Naive B cell (primary cell): Measurements from ENCODE around the gene GABPA. TPM values are rescaled to one million over a fixed set of nuclear protein-coding genes. Genes with fewer than 3 reads are reported as not detected.
"Not testable (repeated sequence)": the region's sequence is repeated elsewhere in the genome, so short reads cannot be mapped to it uniquely, and the experiment has no call there.

Experiments
- ATAC-seq, 2 donors: fragments of 150-1000 bp; cut with Tn5 transposase; 2 replicates each; pipeline ENCODE4 v1.10.0; 2021; ENCODE audit warnings: low read depth in 2 of 2, mild to moderate bottlenecking in 2 of 2, moderate library complexity in 2 of 2
- DNase-seq: peaks from one replicate; pipeline ENCODE4 v3.0.0; 2022
- H3K27ac Mint-ChIP-seq, 6 donors: one replicate each; pipeline ENCODE4 v1.8.0; 2020 to 2022; ENCODE audit warnings: mild to moderate bottlenecking in 6 of 6, mixed read lengths in 6 of 6, moderate library complexity in 5 of 6, inconsistent platforms in 2 of 6
- H3K27me3 Mint-ChIP-seq, 3 donors: one replicate each; pipeline ENCODE4 v1.8.0; 2021 to 2022; ENCODE audit warnings: mixed read lengths in 3 of 3, mild to moderate bottlenecking in 1 of 3
- H3K36me3 Mint-ChIP-seq, 2 donors: one replicate each; pipeline ENCODE4 v1.8.0; 2020 to 2022; ENCODE audit warnings: mixed read lengths in 2 of 2, inconsistent platforms in 1 of 2, mild to moderate bottlenecking in 1 of 2
- H3K4me1 Mint-ChIP-seq, 3 donors: one replicate each; pipeline ENCODE4 v1.8.0; 2020 to 2022; ENCODE audit warnings: mixed read lengths in 3 of 3, inconsistent platforms in 1 of 3, mild to moderate bottlenecking in 1 of 3, moderate library complexity in 1 of 3
- H3K4me3 Mint-ChIP-seq, 8 donors: one replicate each; pipeline ENCODE4 v1.8.0; 2020 to 2022; ENCODE audit warnings: mild to moderate bottlenecking in 8 of 8, mixed read lengths in 8 of 8, moderate library complexity in 8 of 8, inconsistent platforms in 2 of 8
- H3K9me3 Mint-ChIP-seq, 7 donors: one replicate each; pipeline ENCODE4 v1.8.0; 2020 to 2022; ENCODE audit warnings: mixed read lengths in 7 of 7, mild to moderate bottlenecking in 5 of 7, inconsistent platforms in 2 of 7, moderate library complexity in 1 of 7
- polyA plus RNA-seq, 6 donors: library from polyadenylated mRNA; unstranded; fragments of 300-500 nt; fragmentation: Illumina TruSeq; gene quantifications; one replicate each; pipeline ENCODE4 v1.2.3, GENCODE V29; 2021; ENCODE audit warnings: low read depth in 6 of 6

GABPA gene
- polyA plus RNA-seq, 6 donors from 2014 or later = 16.3 to 31.3 (median 22.8) TPM

- DNase-seq (no peak), ATAC-seq (no peak)
- no peaks in the 10 kb centered on the region for H3K27me3 Mint-ChIP-seq
- H3K27ac Mint-ChIP-seq = peak overlapping the region in 2 of 6 donors; percentile 8 to 30
- H3K4me1 Mint-ChIP-seq = peaks cover 10 to 25% (median 10%) of the 10 kb centered on the region in 3 donors
- H3K4me3 Mint-ChIP-seq = no peak overlapping the region
- H3K36me3 Mint-ChIP-seq = peaks cover 32 to 38% of the 10 kb centered on the region in 2 donors
- no peaks in the 10 kb centered on the region for H3K9me3 Mint-ChIP-seq
Measured at GRCh38 chr21:25757531-25757930, 22.8 kb downstream of the GABPA start.

GRCh38 chr21:25759573-25759972 is 24.8 kb downstream of the GABPA start:
- Mint-ChIP-seq H3K4me1 (peaks cover 10 to 20% (median 10%) of the 10 kb centered on the region in 3 donors), H3K36me3 (peaks cover 27 to 36% of the 10 kb centered on the region in 2 donors), H3K27ac (peak overlapping the region in 1 of 6 donors; percentile 38), H3K4me3 (no peak overlapping the region), H3K9me3 (no peaks in the 10 kb centered on the region), H3K27me3 (no peaks in the 10 kb centered on the region)
- no peak for ATAC-seq
- DNase-seq = no peak

- no peak for DNase-seq
- H3K4me3 Mint-ChIP-seq = no peak overlapping the region
- H3K9me3 Mint-ChIP-seq = no peaks in the 10 kb centered on the region
- H3K27ac Mint-ChIP-seq = no peak overlapping the region
- ATAC-seq = no peak
- H3K4me1 Mint-ChIP-seq = peaks cover 10 to 20% (median 10%) of the 10 kb centered on the region in 3 donors
- H3K36me3 Mint-ChIP-seq = peaks cover 28 to 36% of the 10 kb centered on the region in 2 donors
- no peaks in the 10 kb centered on the region for H3K27me3 Mint-ChIP-seq
Measured at GRCh38 chr21:25760061-25760460, 25.3 kb downstream of the GABPA start.

- Mint-ChIP-seq H3K9me3 (no peaks in the 10 kb centered on the region), H3K4me3 (no peak overlapping the region), H3K27ac (no peak overlapping the region), H3K36me3 (peaks cover 31 to 34% of the 10 kb centered on the region in 2 donors), H3K4me1 (peaks cover 5 to 14% (median 9%) of the 10 kb centered on the region in 3 donors), H3K27me3 (no peaks in the 10 kb centered on the region)
- ATAC-seq = no peak
- no peak for DNase-seq
Measured at GRCh38 chr21:25760677-25761076, 25.9 kb downstream of the GABPA start.

- Mint-ChIP-seq H3K36me3 (peaks cover 19 to 27% of the 10 kb centered on the region in 2 donors), H3K4me1 (no peaks in the 10 kb centered on the region), H3K27ac (no peak overlapping the region), H3K4me3 (no peak overlapping the region), H3K9me3 (no peaks in the 10 kb centered on the region), H3K27me3 (no peaks in the 10 kb centered on the region)
- DNase-seq = no peak
- ATAC-seq = no peak
Measured at GRCh38 chr21:25764065-25764464, 29.3 kb downstream of the GABPA start.

- H3K27ac Mint-ChIP-seq = no peak overlapping the region
- H3K4me1 Mint-ChIP-seq = peaks cover 3 to 8% (median 4%) of the 10 kb centered on the region in 3 donors
- no peaks in the 10 kb centered on the region for H3K9me3 Mint-ChIP-seq
- peaks cover 18 to 28% of the 10 kb centered on the region in 2 donors for H3K36me3 Mint-ChIP-seq
- DNase-seq (no peak), ATAC-seq (no peak)
- H3K27me3 Mint-ChIP-seq = no peaks in the 10 kb centered on the region
- no peak overlapping the region for H3K4me3 Mint-ChIP-seq
Measured at GRCh38 chr21:25767921-25768320, 33.1 kb downstream of the GABPA start.

- no peaks in the 10 kb centered on the region for H3K9me3 Mint-ChIP-seq
- peaks cover 4 to 17% (median 6%) of the 10 kb centered on the region in 3 donors for H3K4me1 Mint-ChIP-seq
- H3K27ac Mint-ChIP-seq = peak overlapping the region; percentile 57 to 88 (median 72)
- ATAC-seq = peak in 1 of 2 donors; percentile 23
- H3K27me3 Mint-ChIP-seq = no peaks in the 10 kb centered on the region
- H3K4me3 Mint-ChIP-seq = peak overlapping the region in 5 of 8 donors; percentile 7 to 77 (median 33)
- peaks cover 0 to 9% of the 10 kb centered on the region in 2 donors for H3K36me3 Mint-ChIP-seq
- no peak for DNase-seq
Measured at GRCh38 chr21:25772686-25773085, 37.9 kb downstream of the GABPA start.

- no peaks in the 10 kb centered on the region for H3K27me3 Mint-ChIP-seq
- peaks cover 0 to 2% (median 0%) of the 10 kb centered on the region in 7 donors for H3K9me3 Mint-ChIP-seq
- no peak for ATAC-seq
- H3K4me1 Mint-ChIP-seq = peaks cover 4 to 17% (median 6%) of the 10 kb centered on the region in 3 donors
- no peaks in the 10 kb centered on the region for H3K36me3 Mint-ChIP-seq
- no peak for DNase-seq
- no peak overlapping the region for H3K4me3 Mint-ChIP-seq
- no peak overlapping the region for H3K27ac Mint-ChIP-seq
Measured at GRCh38 chr21:25776440-25776839, 41.7 kb downstream of the GABPA start.

- H3K27ac Mint-ChIP-seq, ATAC-seq: not testable (repeated sequence)
Measured at GRCh38 chr21:25778126-25778875, 43.5 kb downstream of the GABPA start.

GRCh38 chr21:25788677-25789076 is 53.9 kb downstream of the GABPA start:
- DNase-seq (no peak), ATAC-seq (no peak)
- Mint-ChIP-seq H3K4me3 (no peak overlapping the region), H3K4me1 (peaks cover 9 to 16% (median 12%) of the 10 kb centered on the region in 3 donors), H3K27me3 (peaks cover 8 to 30% (median 15%) of the 10 kb centered on the region in 3 donors), H3K9me3 (peaks cover 0 to 2% (median 0%) of the 10 kb centered on the region in 7 donors), H3K36me3 (no peaks in the 10 kb centered on the region), H3K27ac (no peak overlapping the region)

More at GRCh38 chr21:25778126-25778875, 43.5 kb downstream of the GABPA start:
- H3K4me3 Mint-ChIP-seq, H3K36me3 Mint-ChIP-seq, H3K4me1 Mint-ChIP-seq, H3K27me3 Mint-ChIP-seq, H3K9me3 Mint-ChIP-seq, DNase-seq: not testable (repeated sequence)

GRCh38 chr21:25790122-25790877 is 55.5 kb downstream of the GABPA start:
- H3K27me3 Mint-ChIP-seq = peaks cover 9 to 26% (median 10%) of the 10 kb centered on the region in 3 donors
- peak overlapping the region in 1 of 6 donors; percentile 0 for H3K27ac Mint-ChIP-seq
- peaks cover 9 to 16% (median 12%) of the 10 kb centered on the region in 3 donors for H3K4me1 Mint-ChIP-seq
- H3K36me3 Mint-ChIP-seq = no peaks in the 10 kb centered on the region
- no peaks in the 10 kb centered on the region for H3K9me3 Mint-ChIP-seq
- peak; percentile 32 to 64 for ATAC-seq
- DNase-seq = no peak
- peak overlapping the region; percentile 25 to 88 (median 70) for H3K4me3 Mint-ChIP-seq

- H3K27me3 Mint-ChIP-seq = peaks cover 9 to 29% (median 10%) of the 10 kb centered on the region in 3 donors
- ATAC-seq = no peak
- H3K36me3 Mint-ChIP-seq = no peaks in the 10 kb centered on the region
- H3K4me3 Mint-ChIP-seq = peak overlapping the region in 6 of 8 donors; percentile 41 to 85 (median 70)
- peaks cover 9 to 16% (median 12%) of the 10 kb centered on the region in 3 donors for H3K4me1 Mint-ChIP-seq
- no peak for DNase-seq
- no peaks in the 10 kb centered on the region for H3K9me3 Mint-ChIP-seq
- no peak overlapping the region for H3K27ac Mint-ChIP-seq
Measured at GRCh38 chr21:25790878-25791204, 56.1 kb downstream of the GABPA start.

GRCh38 chr21:25791319-25791718 is 56.5 kb downstream of the GABPA start:
- peak overlapping the region in 1 of 8 donors; percentile 30 for H3K4me3 Mint-ChIP-seq
- H3K9me3 Mint-ChIP-seq = no peaks in the 10 kb centered on the region
- H3K36me3 Mint-ChIP-seq = no peaks in the 10 kb centered on the region
- no peak overlapping the region for H3K27ac Mint-ChIP-seq
- ATAC-seq (no peak), DNase-seq (no peak)
- H3K4me1 Mint-ChIP-seq = peaks cover 9 to 16% (median 12%) of the 10 kb centered on the region in 3 donors
- peaks cover 9 to 24% (median 10%) of the 10 kb centered on the region in 3 donors for H3K27me3 Mint-ChIP-seq
